H1 (cell line): ENCODE measurements around the gene PRMT9. TPM values are rescaled to one million over a fixed set of nuclear protein-coding genes. Genes with fewer than 3 reads are reported as not detected.

ENCODE experiments used
- KDM1A ChIP-seq: fragments of 200-600, 300-600 bp; sonication (generic); IDR thresholded peaks from 2 replicates; pipeline ENCODE4 v1.7.1; 2016; ENCODE audit warnings: mild to moderate bottlenecking, low read length, borderline replicate concordance
- MAFK ChIP-seq: IDR thresholded peaks from 2 replicates; pipeline ENCODE4 v1.6.1; 2012; ENCODE audit warnings: low read depth, mild to moderate bottlenecking, improper control_type of control experiment, low read length
- TAF1 ChIP-seq: IDR thresholded peaks from 2 replicates; pipeline ENCODE4 v1.6.1; 2011; ENCODE audit warnings: mild to moderate bottlenecking, low read depth, low read length
- TBP ChIP-seq: IDR thresholded peaks from 2 replicates; pipeline ENCODE4 v1.6.1; 2011; ENCODE audit warnings: low read depth, low read length, improper control_type of control experiment
- TCF12 ChIP-seq: IDR thresholded peaks from 2 replicates; pipeline ENCODE4 v1.6.1; 2011; ENCODE audit warnings: low read depth, mild to moderate bottlenecking, low read length
- polyA plus RNA-seq, 7 experiments: library from polyadenylated mRNA; depleted of rRNA in 3 of 7; stranded (reverse) in 5 of 7; unstranded in 2 of 7; fragments of >200 nt in 5 of 7; fragments of 200-250 nt in 2 of 7; gene quantifications; 1 replicate in 5 of 7; 2 replicates in 1 of 7; 4 replicates in 1 of 7; pipeline versions ENCODE4 v1.2.1 to v1.2.3, GENCODE V29; 2011 to 2013; ENCODE audit warnings: missing spikeins in 2 of 7, mixed read lengths in 2 of 7
- total RNA-seq: library from RNA; stranded (reverse); fragmentation: NEBNext Ultra II Directional; extraction: Animal tissue kit (Norgen Biotek cat#: 25700); gene quantifications from 2 replicates; pipeline ENCODE4 v1.2.1, GENCODE V29; 2021
- TF ChIP-seq, protein P1 (sequence below): fragments of 300-600 bp; sonication (generic); IDR thresholded peaks from 2 replicates; pipeline ENCODE4 v1.7.1; 2012; ENCODE audit warnings: low read length, moderate library complexity, mild to moderate bottlenecking, inconsistent platforms; ENCODE audit not compliant: insufficient replicate concordance
- TF ChIP-seq, protein P2 (sequence below): IDR thresholded peaks from 2 replicates; pipeline ENCODE4 v1.6.1; 2012; ENCODE audit warnings: inconsistent platforms

PRMT9 gene
- total and polyA plus RNA-seq, 2 of the 8 experiments (the other 6 are each of a cell fraction or from before 2014, with no cell fraction given), result 3.8 to 9.6 TPM

DNA sequence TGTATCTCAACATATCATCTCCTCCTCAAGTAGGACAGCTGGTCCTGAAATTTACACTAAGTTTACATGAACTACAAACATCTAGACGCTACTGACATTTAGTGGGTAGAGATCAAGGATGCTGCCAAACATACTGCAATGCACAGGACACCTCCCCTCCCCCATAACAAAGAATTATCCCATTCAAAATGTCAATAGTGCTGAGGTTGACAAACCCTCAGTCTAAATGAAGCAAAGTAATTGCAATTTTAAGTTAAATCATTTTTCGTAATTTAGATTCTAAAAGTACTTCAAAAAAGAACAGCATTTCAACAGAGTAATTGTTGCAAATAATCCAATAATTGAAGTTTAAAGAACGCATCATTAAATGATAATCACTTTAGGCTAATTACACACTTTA is 1.2 kb downstream of the PRMT9 start (continued):
- TF ChIP-seq, protein P1, sequence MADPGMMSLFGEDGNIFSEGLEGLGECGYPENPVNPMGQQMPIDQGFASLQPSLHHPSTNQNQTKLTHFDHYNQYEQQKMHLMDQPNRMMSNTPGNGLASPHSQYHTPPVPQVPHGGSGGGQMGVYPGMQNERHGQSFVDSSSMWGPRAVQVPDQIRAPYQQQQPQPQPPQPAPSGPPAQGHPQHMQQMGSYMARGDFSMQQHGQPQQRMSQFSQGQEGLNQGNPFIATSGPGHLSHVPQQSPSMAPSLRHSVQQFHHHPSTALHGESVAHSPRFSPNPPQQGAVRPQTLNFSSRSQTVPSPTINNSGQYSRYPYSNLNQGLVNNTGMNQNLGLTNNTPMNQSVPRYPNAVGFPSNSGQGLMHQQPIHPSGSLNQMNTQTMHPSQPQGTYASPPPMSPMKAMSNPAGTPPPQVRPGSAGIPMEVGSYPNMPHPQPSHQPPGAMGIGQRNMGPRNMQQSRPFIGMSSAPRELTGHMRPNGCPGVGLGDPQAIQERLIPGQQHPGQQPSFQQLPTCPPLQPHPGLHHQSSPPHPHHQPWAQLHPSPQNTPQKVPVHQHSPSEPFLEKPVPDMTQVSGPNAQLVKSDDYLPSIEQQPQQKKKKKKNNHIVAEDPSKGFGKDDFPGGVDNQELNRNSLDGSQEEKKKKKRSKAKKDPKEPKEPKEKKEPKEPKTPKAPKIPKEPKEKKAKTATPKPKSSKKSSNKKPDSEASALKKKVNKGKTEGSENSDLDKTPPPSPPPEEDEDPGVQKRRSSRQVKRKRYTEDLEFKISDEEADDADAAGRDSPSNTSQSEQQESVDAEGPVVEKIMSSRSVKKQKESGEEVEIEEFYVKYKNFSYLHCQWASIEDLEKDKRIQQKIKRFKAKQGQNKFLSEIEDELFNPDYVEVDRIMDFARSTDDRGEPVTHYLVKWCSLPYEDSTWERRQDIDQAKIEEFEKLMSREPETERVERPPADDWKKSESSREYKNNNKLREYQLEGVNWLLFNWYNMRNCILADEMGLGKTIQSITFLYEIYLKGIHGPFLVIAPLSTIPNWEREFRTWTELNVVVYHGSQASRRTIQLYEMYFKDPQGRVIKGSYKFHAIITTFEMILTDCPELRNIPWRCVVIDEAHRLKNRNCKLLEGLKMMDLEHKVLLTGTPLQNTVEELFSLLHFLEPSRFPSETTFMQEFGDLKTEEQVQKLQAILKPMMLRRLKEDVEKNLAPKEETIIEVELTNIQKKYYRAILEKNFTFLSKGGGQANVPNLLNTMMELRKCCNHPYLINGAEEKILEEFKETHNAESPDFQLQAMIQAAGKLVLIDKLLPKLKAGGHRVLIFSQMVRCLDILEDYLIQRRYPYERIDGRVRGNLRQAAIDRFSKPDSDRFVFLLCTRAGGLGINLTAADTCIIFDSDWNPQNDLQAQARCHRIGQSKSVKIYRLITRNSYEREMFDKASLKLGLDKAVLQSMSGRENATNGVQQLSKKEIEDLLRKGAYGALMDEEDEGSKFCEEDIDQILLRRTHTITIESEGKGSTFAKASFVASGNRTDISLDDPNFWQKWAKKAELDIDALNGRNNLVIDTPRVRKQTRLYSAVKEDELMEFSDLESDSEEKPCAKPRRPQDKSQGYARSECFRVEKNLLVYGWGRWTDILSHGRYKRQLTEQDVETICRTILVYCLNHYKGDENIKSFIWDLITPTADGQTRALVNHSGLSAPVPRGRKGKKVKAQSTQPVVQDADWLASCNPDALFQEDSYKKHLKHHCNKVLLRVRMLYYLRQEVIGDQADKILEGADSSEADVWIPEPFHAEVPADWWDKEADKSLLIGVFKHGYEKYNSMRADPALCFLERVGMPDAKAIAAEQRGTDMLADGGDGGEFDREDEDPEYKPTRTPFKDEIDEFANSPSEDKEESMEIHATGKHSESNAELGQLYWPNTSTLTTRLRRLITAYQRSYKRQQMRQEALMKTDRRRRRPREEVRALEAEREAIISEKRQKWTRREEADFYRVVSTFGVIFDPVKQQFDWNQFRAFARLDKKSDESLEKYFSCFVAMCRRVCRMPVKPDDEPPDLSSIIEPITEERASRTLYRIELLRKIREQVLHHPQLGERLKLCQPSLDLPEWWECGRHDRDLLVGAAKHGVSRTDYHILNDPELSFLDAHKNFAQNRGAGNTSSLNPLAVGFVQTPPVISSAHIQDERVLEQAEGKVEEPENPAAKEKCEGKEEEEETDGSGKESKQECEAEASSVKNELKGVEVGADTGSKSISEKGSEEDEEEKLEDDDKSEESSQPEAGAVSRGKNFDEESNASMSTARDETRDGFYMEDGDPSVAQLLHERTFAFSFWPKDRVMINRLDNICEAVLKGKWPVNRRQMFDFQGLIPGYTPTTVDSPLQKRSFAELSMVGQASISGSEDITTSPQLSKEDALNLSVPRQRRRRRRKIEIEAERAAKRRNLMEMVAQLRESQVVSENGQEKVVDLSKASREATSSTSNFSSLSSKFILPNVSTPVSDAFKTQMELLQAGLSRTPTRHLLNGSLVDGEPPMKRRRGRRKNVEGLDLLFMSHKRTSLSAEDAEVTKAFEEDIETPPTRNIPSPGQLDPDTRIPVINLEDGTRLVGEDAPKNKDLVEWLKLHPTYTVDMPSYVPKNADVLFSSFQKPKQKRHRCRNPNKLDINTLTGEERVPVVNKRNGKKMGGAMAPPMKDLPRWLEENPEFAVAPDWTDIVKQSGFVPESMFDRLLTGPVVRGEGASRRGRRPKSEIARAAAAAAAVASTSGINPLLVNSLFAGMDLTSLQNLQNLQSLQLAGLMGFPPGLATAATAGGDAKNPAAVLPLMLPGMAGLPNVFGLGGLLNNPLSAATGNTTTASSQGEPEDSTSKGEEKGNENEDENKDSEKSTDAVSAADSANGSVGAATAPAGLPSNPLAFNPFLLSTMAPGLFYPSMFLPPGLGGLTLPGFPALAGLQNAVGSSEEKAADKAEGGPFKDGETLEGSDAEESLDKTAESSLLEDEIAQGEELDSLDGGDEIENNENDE, result no peak
- no peak for TF ChIP-seq KDM1A
- no peak for TF ChIP-seq TAF1
- TF ChIP-seq TCF12, result no peak
- TF ChIP-seq MAFK, result no peak
- no peak for TF ChIP-seq TBP
- TF ChIP-seq, protein P2, sequence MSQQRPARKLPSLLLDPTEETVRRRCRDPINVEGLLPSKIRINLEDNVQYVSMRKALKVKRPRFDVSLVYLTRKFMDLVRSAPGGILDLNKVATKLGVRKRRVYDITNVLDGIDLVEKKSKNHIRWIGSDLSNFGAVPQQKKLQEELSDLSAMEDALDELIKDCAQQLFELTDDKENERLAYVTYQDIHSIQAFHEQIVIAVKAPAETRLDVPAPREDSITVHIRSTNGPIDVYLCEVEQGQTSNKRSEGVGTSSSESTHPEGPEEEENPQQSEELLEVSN, result no peak
